Mucosa of descending colon (tissue), 3 donors: ENCODE measurements around the gene TMEM184A. TPM values are rescaled to one million over a fixed set of nuclear protein-coding genes. Genes with fewer than 3 reads are reported as not detected.

Experiments used
- ATAC-seq: fragments of 200-7000 bp; cut with Tn5 transposase; one replicate; pipeline ENCODE4 v1.9.1; 2020; ENCODE audit warnings: mild to moderate bottlenecking, moderate library complexity
- DNase-seq, 3 donors: peaks; one replicate each; pipeline ENCODE4 v3.0.0-alpha.2; 2020
- H3K36me3 ChIP-seq: fragments of 200-600 bp; one replicate; pipeline ENCODE4 v1.8.0; 2021; ENCODE audit warnings: low read depth, mild to moderate bottlenecking
- H3K4me1 ChIP-seq: fragments of 200-600 bp; one replicate; pipeline ENCODE4 v1.8.0; 2021; ENCODE audit warnings: low read depth, mild to moderate bottlenecking
- H3K4me3 ChIP-seq: fragments of 200-600 bp; one replicate; pipeline ENCODE4 v1.8.0; 2021; ENCODE audit warnings: mild to moderate bottlenecking
- H3K9me3 ChIP-seq: fragments of 200-600 bp; one replicate; pipeline ENCODE4 v1.8.0; 2021; ENCODE audit warnings: mild to moderate bottlenecking
- CTCF ChIP-seq: fragments of 200-600 bp; IDR thresholded peaks from one replicate; pipeline ENCODE4 v1.8.0; 2022; ENCODE audit warnings: antibody characterized with exemption, mild to moderate bottlenecking
- intact Hi-C, 2 donors: fragments of 100-400 bp; cut with DNase I in 1 of 2; cut with micrococcal nuclease in 1 of 2; formaldehyde crosslinking; loops; one replicate each; pipeline versions ENCODE4 v1.11.0 to v1.11.1; 2022; cut with DNase I, micrococcal nuclease
- total RNA-seq, 3 donors: library from RNA; stranded (reverse); fragmentation: NEBNext Ultra II Directional in 2 of 3; extraction: Animal tissue kit (Norgen Biotek cat#: 25700) in 2 of 3; gene quantifications; one replicate each; pipeline versions ENCODE4 v1.2.1 to v1.2.4, GENCODE V29; 2021 to 2023
- donor health status: DM: no; HTN: no; CAD: no; lungs with moderate emphysema.
- donor health status: DM: no; HTN: no; CAD: no.
- donor health status: DM: no; HTN: yes; CAD: no.

Gene TMEM184A
- total RNA-seq, 3 donors from 2014 or later, result 36.7 to 87.9 (median 66.0) TPM

GRCh38 chr7:1499367-1500029, 56.5 kb downstream of the TMEM184A start:
- ATAC-seq (no peak), DNase-seq (no peak)
- TF ChIP-seq CTCF, result no peak
- Histone ChIP-seq H3K4me3 (no peak overlapping the region), H3K4me1 (peaks cover 6% of the 10 kb centered on the region), H3K36me3 (peaks cover 7% of the 10 kb centered on the region), H3K9me3 (no peaks in the 10 kb centered on the region)
- intact Hi-C loops, result no loop called here

- H3K4me3 ChIP-seq, result no peak overlapping the region
- no peak for DNase-seq
- peaks cover 6% of the 10 kb centered on the region for H3K4me1 ChIP-seq
- no peak for ATAC-seq
- intact Hi-C loops, result no loop called here
- H3K9me3 ChIP-seq, result no peaks in the 10 kb centered on the region
- TF ChIP-seq CTCF, result no peak
- peaks cover 10% of the 10 kb centered on the region for H3K36me3 ChIP-seq
These were observed 57.4 kb downstream of the TMEM184A start for GRCh38 chr7:1498370-1499305.

- Histone ChIP-seq H3K36me3 (peaks cover 10% of the 10 kb centered on the region), H3K4me1 (no peaks in the 10 kb centered on the region), H3K9me3 (no peaks in the 10 kb centered on the region), H3K4me3 (no peak overlapping the region)
- DNase-seq (no peak), ATAC-seq (no peak)
- no peak for TF ChIP-seq CTCF
- intact Hi-C loops, result no loop called here
These were observed 58.6 kb downstream of the TMEM184A start for GRCh38 chr7:1497293-1497927.

GRCh38 chr7:1496531-1497292, 59.3 kb downstream of the TMEM184A start:
- no peaks in the 10 kb centered on the region for H3K9me3 ChIP-seq
- no peak for DNase-seq
- no peak overlapping the region for H3K4me3 ChIP-seq
- H3K36me3 ChIP-seq, result peaks cover 10% of the 10 kb centered on the region
- H3K4me1 ChIP-seq, result no peaks in the 10 kb centered on the region
- intact Hi-C loops, result no loop called here
- no peak for ATAC-seq
- no peak for TF ChIP-seq CTCF

GRCh38 chr7:1495564-1496242, 60.3 kb downstream of the TMEM184A start:
- Histone ChIP-seq H3K9me3 (no peaks in the 10 kb centered on the region), H3K4me1 (no peaks in the 10 kb centered on the region), H3K4me3 (no peak overlapping the region), H3K36me3 (peaks cover 10% of the 10 kb centered on the region)
- DNase-seq (no peak), ATAC-seq (no peak)
- no peak for TF ChIP-seq CTCF
- intact Hi-C loops, result no loop called here
